DOHH2 (cell line): Measurements from ENCODE around the gene CDKAL1.

ENCODE experiments used
- H3F3A ChIP-seq: fragments of 200-600 bp; sonication (generic), shearing (Covaris generic); 2 replicates; pipeline ENCODE4 v1.6.0; 2016; ENCODE audit warnings: antibody characterized with exemption, mild to moderate bottlenecking; ENCODE audit not compliant: control insufficient read depth, insufficient read depth
- H3K27ac ChIP-seq: fragments of 200-600 bp; sonication (generic); 2 replicates; pipeline ENCODE4 v1.5.1; 2014; ENCODE audit warnings: low read depth, mild to moderate bottlenecking, low read length, moderate library complexity
- H3K27me3 ChIP-seq: fragments of 200-600 bp; sonication (generic); 2 replicates; pipeline ENCODE4 v1.6.1; 2014; ENCODE audit warnings: mild to moderate bottlenecking, low read length, mixed read lengths; ENCODE audit not compliant: control insufficient read depth
- H3K36me3 ChIP-seq: fragments of 200-600 bp; sonication (generic); 2 replicates; pipeline ENCODE4 v1.6.1; 2014; ENCODE audit warnings: mild to moderate bottlenecking, low read length, moderate library complexity, mixed read lengths; ENCODE audit not compliant: control insufficient read depth
- H3K4me1 ChIP-seq: fragments of 200-600 bp; sonication (generic); 2 replicates; pipeline ENCODE4 v1.6.1; 2014; ENCODE audit warnings: mild to moderate bottlenecking, low read length, mixed read lengths; ENCODE audit not compliant: control insufficient read depth
- H3K4me2 ChIP-seq: fragments of 200-600 bp; sonication (generic); 2 replicates; pipeline ENCODE4 v1.6.0; 2014; ENCODE audit warnings: mild to moderate bottlenecking, low read length, moderate library complexity
- H3K4me3 ChIP-seq: fragments of 200-600 bp; sonication (generic); 2 replicates; pipeline ENCODE4 v1.5.1; 2014; ENCODE audit warnings: mild to moderate bottlenecking, low read length, mixed read lengths
- H3K79me2 ChIP-seq: fragments of 200-600 bp; sonication (generic); 2 replicates; pipeline ENCODE4 v1.6.1; 2014; ENCODE audit warnings: mild to moderate bottlenecking, low read length, mixed read lengths; ENCODE audit not compliant: control insufficient read depth
- H3K9me2 ChIP-seq: fragments of 200-600 bp; sonication (generic); replicated peaks from 2 replicates; pipeline ENCODE4 v1.6.1; 2014; ENCODE audit warnings: mild to moderate bottlenecking, low read length, mixed read lengths; ENCODE audit not compliant: control insufficient read depth
- H3K9me3 ChIP-seq: fragments of 200-600 bp; sonication (generic); 2 replicates; pipeline ENCODE4 v1.6.1; 2014; ENCODE audit warnings: antibody characterized with exemption, low read length, mixed read lengths; ENCODE audit not compliant: control insufficient read depth, insufficient read depth
- H4K20me1 ChIP-seq: fragments of 200-600 bp; sonication (generic); 2 replicates; pipeline ENCODE4 v1.6.0; 2014; ENCODE audit warnings: low read depth, mild to moderate bottlenecking, antibody characterized with exemption, low read length, moderate library complexity; ENCODE audit not compliant: control insufficient read depth, insufficient read depth
- EZH2phosphoT487 ChIP-seq: fragments of 200-600 bp; sonication (generic); IDR thresholded peaks from 2 replicates; pipeline ENCODE4 v1.6.1; 2017; ENCODE audit warnings: borderline replicate concordance, mild to moderate bottlenecking, antibody characterized with exemption, low read length, moderate library complexity, mixed read lengths
- TF ChIP-seq, protein P1 (sequence below): fragments of 200-600 bp; sonication (generic); IDR thresholded peaks from one replicate; pipeline ENCODE4 v1.5.1; 2014; ENCODE audit warnings: antibody characterized with exemption, mild to moderate bottlenecking, low read depth, low read length; ENCODE audit not compliant: poor library complexity, severe bottlenecking

The CDKAL1 gene

GRCh38 chr6:20943040-20943627 is 408.9 kb downstream of the CDKAL1 start:
- Histone ChIP-seq H3K36me3 (no peaks in the 10 kb centered on the region), H3K4me3 (no peak overlapping the region), H3K4me2 (no peak overlapping the region), H4K20me1 (no peaks in the 10 kb centered on the region), H3K27ac (no peak overlapping the region), H3K79me2 (no peaks in the 10 kb centered on the region), H3K4me1 (no peaks in the 10 kb centered on the region), H3K9me2 (no peaks in the 10 kb centered on the region), H3K27me3 (no peaks in the 10 kb centered on the region), H3K9me3 (no peaks in the 10 kb centered on the region), H3F3A (no peaks in the 10 kb centered on the region)
- no peak for TF ChIP-seq EZH2phosphoT487
- TF ChIP-seq, protein P1, sequence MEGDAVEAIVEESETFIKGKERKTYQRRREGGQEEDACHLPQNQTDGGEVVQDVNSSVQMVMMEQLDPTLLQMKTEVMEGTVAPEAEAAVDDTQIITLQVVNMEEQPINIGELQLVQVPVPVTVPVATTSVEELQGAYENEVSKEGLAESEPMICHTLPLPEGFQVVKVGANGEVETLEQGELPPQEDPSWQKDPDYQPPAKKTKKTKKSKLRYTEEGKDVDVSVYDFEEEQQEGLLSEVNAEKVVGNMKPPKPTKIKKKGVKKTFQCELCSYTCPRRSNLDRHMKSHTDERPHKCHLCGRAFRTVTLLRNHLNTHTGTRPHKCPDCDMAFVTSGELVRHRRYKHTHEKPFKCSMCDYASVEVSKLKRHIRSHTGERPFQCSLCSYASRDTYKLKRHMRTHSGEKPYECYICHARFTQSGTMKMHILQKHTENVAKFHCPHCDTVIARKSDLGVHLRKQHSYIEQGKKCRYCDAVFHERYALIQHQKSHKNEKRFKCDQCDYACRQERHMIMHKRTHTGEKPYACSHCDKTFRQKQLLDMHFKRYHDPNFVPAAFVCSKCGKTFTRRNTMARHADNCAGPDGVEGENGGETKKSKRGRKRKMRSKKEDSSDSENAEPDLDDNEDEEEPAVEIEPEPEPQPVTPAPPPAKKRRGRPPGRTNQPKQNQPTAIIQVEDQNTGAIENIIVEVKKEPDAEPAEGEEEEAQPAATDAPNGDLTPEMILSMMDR = no peak

- TF ChIP-seq, protein P1 = no peak
- no peak for TF ChIP-seq EZH2phosphoT487
- Histone ChIP-seq H3K79me2 (no peaks in the 10 kb centered on the region), H3K9me2 (no peaks in the 10 kb centered on the region), H4K20me1 (no peaks in the 10 kb centered on the region), H3F3A (no peaks in the 10 kb centered on the region), H3K4me1 (no peaks in the 10 kb centered on the region), H3K36me3 (no peaks in the 10 kb centered on the region), H3K4me3 (no peak overlapping the region), H3K27ac (no peak overlapping the region), H3K4me2 (no peak overlapping the region), H3K9me3 (no peaks in the 10 kb centered on the region), H3K27me3 (no peaks in the 10 kb centered on the region)
These were observed 409.7 kb downstream of the CDKAL1 start for GRCh38 chr6:20943922-20944321.

- Histone ChIP-seq H3K4me1 (no peaks in the 10 kb centered on the region), H3K9me2 (no peaks in the 10 kb centered on the region), H3K79me2 (no peaks in the 10 kb centered on the region), H4K20me1 (no peaks in the 10 kb centered on the region), H3K27me3 (no peaks in the 10 kb centered on the region), H3K9me3 (no peaks in the 10 kb centered on the region), H3F3A (no peaks in the 10 kb centered on the region), H3K4me3 (no peak overlapping the region), H3K4me2 (no peak overlapping the region), H3K27ac (no peak overlapping the region), H3K36me3 (no peaks in the 10 kb centered on the region)
- TF ChIP-seq, protein P1 = no peak
- no peak for TF ChIP-seq EZH2phosphoT487
These were observed 411.8 kb downstream of the CDKAL1 start for GRCh38 chr6:20946022-20946421.
